Measurements from ENCODE around the gene SNAP47. TPM values are rescaled to one million over a fixed set of nuclear protein-coding genes. Genes with fewer than 3 reads are reported as not detected.

Gene SNAP47
- total RNA-seq, 1 donor from 2014 or later: 45.9 TPM

DNA sequence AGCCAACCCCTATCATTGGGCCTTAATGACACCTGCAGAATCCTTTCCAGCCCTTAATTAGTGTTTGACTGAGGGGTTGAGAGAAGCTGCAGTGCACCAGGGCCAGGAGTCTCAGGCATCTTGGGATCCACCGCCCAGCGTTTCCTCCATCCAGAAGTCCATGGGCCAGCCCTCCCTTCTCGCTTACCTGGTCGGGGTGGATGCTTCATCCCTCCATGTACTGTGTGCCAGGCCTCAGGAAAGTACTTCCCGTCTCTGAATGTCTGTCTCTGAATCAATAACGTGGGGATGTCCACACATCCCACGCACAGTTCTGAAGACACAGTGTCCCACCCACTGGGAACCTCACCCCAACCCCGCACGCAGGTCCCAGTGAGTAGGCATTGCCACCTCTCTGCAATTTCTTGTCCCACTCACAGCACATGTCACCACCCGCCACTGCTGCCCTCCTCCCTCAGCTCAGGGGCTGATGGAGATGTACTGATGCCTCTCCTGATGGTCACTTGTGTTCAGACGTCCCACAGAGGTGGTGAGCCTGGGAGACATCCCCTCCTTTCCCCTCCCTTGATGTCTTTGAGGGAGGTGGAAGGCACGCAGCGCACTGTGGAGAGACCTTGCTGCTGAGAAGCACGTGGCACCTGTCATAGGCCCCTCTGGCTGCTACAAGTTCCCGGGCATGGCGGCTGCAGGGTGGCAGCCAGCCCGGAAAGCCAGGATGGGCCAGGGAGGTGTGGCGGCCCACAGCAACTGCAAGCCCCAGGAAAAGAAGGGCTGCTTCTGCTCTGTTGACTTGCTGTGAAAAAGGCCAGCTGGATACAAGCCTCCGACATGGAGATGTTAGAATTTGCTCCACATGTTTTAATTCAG is 50.8 kb downstream of the SNAP47 start:
- TF ChIP-seq, protein P1, sequence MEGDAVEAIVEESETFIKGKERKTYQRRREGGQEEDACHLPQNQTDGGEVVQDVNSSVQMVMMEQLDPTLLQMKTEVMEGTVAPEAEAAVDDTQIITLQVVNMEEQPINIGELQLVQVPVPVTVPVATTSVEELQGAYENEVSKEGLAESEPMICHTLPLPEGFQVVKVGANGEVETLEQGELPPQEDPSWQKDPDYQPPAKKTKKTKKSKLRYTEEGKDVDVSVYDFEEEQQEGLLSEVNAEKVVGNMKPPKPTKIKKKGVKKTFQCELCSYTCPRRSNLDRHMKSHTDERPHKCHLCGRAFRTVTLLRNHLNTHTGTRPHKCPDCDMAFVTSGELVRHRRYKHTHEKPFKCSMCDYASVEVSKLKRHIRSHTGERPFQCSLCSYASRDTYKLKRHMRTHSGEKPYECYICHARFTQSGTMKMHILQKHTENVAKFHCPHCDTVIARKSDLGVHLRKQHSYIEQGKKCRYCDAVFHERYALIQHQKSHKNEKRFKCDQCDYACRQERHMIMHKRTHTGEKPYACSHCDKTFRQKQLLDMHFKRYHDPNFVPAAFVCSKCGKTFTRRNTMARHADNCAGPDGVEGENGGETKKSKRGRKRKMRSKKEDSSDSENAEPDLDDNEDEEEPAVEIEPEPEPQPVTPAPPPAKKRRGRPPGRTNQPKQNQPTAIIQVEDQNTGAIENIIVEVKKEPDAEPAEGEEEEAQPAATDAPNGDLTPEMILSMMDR (IDR thresholded peaks at IDR 0.05; ENCODE audit: borderline replicate concordance): no peak
- H3K9me3 ChIP-seq (replicated peaks): no peaks in the 10 kb centered on the region
- H3K36me3 ChIP-seq: peaks cover 8% of the 10 kb centered on the region
- DNase-seq: no peak
- H3K27me3 ChIP-seq (ENCODE audit: low read depth): peaks cover 20% of the 10 kb centered on the region
- peaks cover 27% of the 10 kb centered on the region for H3K4me1 ChIP-seq
- H3K4me3 ChIP-seq: peak overlapping the region; percentile 73
- intact Hi-C loops (cut with micrococcal nuclease): no loop called here
- no peak overlapping the region for H3K27ac ChIP-seq (replicated peaks)

DNA sequence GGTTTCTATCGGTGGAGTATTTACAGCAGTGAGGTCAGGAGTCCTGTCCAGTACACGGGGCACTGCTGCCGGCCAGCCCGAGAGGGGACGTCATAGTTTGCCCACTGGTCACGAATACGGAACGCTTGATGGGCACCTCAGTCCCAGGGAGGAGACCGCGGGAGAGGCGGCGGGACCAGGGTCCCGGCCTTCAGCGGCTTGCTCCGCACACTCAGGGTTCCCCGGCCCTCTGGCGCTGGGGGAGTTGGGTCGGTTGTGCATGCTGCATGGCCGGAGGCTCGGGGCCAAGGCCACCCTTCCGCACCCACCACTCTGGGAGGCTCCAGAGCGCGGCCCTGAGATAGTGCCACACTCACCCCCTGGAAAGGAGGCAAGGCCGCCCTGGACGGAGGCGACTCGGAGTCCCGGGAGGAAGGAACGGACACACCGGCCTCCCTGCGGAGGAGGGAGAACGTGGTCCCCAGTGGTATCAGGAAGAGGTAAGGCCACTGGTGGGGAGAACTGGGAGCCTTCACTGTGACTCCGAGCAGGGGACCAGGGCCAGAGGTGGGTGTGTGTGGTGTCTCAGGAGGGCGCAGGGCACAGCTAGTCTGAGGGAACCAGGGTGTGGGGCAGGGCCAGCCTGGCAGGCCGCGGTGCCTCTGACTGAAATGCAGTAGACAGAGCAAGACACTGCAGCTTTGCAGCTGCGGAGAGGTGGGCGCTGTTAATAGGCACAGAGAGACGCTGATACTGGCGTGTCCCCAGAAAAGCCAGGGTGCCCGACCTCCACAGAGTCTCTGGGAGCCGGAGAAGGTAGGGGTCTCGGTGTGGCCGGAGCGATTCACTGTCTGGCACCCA is 51.7 kb downstream of the SNAP47 start:
- Histone ChIP-seq H3K9me3 (replicated peaks) (no peaks in the 10 kb centered on the region), H3K27ac (replicated peaks) (peak overlapping the region; percentile 70), H3K36me3 (peaks cover 3% of the 10 kb centered on the region), H3K4me1 (peaks cover 27% of the 10 kb centered on the region), H3K4me3 (peak overlapping the region; percentile 73), H3K27me3 (ENCODE audit: low read depth) (peaks cover 20% of the 10 kb centered on the region)
- no peak for DNase-seq
- TF ChIP-seq, protein P1 (IDR thresholded peaks at IDR 0.05; ENCODE audit: borderline replicate concordance): no peak
- intact Hi-C loops (cut with micrococcal nuclease): no loop called here

DNA sequence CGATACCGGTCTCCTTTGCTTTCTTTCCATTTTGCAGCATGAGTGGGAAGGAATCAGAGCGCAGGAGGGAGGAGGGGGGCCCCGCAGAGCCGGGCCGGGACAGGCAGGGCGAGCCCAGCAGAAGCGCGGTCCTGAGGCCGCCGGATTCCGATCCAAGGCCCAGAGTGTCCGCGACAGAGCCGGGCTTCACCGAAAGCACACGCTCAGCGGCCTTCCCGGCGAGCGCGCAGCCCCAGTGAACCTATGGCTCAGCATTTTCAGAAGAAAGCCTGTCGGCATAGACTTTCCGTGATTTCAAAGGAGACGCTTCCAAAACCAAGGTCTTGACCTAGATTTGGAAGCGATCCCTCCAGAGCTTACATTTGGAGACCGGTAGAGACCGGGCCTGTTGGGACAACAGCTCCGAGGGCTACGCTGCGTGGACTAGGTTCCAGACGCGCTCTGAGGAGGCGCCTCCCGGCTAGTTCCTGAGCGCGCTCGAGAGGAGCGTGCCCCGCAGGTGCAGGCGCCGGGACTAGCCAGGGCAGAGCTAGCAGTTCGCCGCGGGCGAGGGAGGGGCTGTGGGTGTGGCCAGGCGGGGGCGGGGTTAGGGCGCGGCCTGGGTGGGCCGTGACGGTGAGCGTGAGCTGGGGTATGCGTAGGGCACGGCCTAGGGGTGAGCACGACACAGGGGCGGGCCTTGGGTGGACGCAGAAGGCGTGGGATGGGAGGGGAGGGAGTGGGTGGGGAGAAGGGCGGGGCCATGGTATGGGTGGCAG is 52.5 kb downstream of the SNAP47 start:
- DNase-seq: peak; percentile 93
- intact Hi-C loops (cut with micrococcal nuclease): no loop called here
- Histone ChIP-seq H3K4me3 (peak overlapping the region; percentile 73), H3K4me1 (peaks cover 27% of the 10 kb centered on the region), H3K9me3 (replicated peaks) (no peaks in the 10 kb centered on the region), H3K27ac (replicated peaks) (peak overlapping the region; percentile 73), H3K27me3 (ENCODE audit: low read depth) (peaks cover 20% of the 10 kb centered on the region), H3K36me3 (no peaks in the 10 kb centered on the region)
- TF ChIP-seq, protein P1 (IDR thresholded peaks at IDR 0.05; ENCODE audit: borderline replicate concordance): no peak

DNA sequence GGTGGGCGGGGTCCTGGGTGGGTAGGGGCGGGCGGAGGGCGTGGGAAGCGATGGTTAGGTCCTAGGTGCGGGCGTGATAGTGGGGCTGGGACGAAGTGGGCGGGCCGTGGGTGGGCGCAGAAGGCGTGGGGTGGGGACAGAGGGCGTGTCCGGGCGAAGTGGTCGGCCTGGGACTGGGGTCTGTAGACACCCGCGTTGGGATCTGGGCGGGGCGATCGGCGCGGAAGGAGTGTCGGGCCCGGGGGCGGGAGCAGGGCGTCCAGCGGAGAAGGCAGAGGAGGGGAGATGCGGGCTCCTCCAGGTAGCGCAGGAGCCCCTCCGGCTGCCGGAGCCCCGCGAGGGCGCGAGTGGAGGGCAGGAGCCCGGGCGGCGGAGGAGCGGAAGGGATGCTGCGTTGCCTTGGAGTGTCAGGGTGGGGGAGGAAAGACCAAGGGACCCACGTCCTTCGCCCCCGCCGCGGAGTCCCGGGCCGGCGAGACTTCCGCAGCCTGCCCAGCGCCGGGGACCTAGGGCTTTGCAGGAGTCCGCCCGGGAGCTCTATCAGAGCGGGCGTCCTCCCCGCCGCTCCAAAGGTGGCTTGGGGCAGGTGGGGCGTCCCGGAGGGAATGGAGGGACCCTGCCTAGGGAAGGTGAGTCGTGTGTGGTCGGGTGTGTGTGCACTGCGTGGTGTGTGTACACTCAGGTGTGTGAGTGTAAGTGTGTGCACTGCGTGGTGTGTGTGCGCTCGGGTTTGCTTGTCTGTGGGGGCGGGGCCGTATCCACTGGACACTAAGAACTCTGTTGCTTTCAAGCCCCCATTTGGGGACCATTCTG is 53.2 kb downstream of the SNAP47 start:
- H3K27me3 ChIP-seq (ENCODE audit: low read depth): peaks cover 20% of the 10 kb centered on the region
- H3K4me1 ChIP-seq: peaks cover 27% of the 10 kb centered on the region
- DNase-seq: no peak
- TF ChIP-seq, protein P1 (IDR thresholded peaks at IDR 0.05; ENCODE audit: borderline replicate concordance): no peak
- H3K4me3 ChIP-seq: peak overlapping the region; percentile 73
- no peaks in the 10 kb centered on the region for H3K9me3 ChIP-seq (replicated peaks)
- H3K27ac ChIP-seq (replicated peaks): peak overlapping the region; percentile 73
- intact Hi-C loops (cut with micrococcal nuclease): no loop called here
- no peaks in the 10 kb centered on the region for H3K36me3 ChIP-seq

Measured in left ventricle myocardium inferior (tissue), 1 donor.